Gastroesophageal sphincter (tissue), 3 donors: ENCODE measurements around the gene CCDC191.

Experiments used
- CTCF ChIP-seq, 4 experiments: fragments of 200-600 bp in 2 of 4; fragments of 450-650 bp in 2 of 4; sonication (generic) in 1 of 4; IDR thresholded peaks; one replicate each; pipeline ENCODE4 v1.5.1; 2017 to 2019; ENCODE audit warnings: antibody characterized with exemption in 4 of 4, mild to moderate bottlenecking in 2 of 4, moderate library complexity in 2 of 4
- EP300 ChIP-seq: sonication (generic); formaldehyde crosslinking; IDR thresholded peaks from one replicate; pipeline ENCODE4 v1.6.1; 2017; ENCODE audit warnings: antibody characterized with exemption, mild to moderate bottlenecking
- POLR2AphosphoS5 ChIP-seq: sonication (generic); formaldehyde crosslinking; IDR thresholded peaks from one replicate; pipeline ENCODE4 v1.6.1; 2017; ENCODE audit warnings: antibody characterized with exemption

GRCh38 chr3:114058646-114059045, 2.3 kb upstream of the CCDC191 start:
- TF ChIP-seq CTCF (IDR thresholded peaks at IDR 0.05): no peak
- TF ChIP-seq POLR2AphosphoS5: no peak
- TF ChIP-seq EP300: no peak
